ENCODE measurements around the gene SMC4.

SMC4 gene

GRCh38 chr3:160480931-160481330, 81.5 kb downstream of the SMC4 start:
- DNase-seq = no peak

GRCh38 chr3:160481856-160482255, 82.4 kb downstream of the SMC4 start:
- DNase-seq = no peak

GRCh38 chr3:160482796-160483195, 83.3 kb downstream of the SMC4 start:
- no peak for DNase-seq
